Esophagus muscularis mucosa (tissue), 4 donors: ENCODE results near the gene XCR1. TPM values are rescaled to one million over a fixed set of nuclear protein-coding genes. Genes with fewer than 3 reads are reported as not detected.

ENCODE experiments used
- DNase-seq: peaks from one replicate; pipeline ENCODE4 v3.0.0-alpha.2; 2017; ENCODE audit errors: extremely low spot score
- H3K27ac ChIP-seq, 4 donors: fragments of 200-600 bp; sonication (generic); replicated peaks in 1 of 4; 1 replicate in 3 of 4; 2 replicates in 1 of 4; pipeline ENCODE4 v1.5.1; 2016 to 2019; ENCODE audit warnings: mild to moderate bottlenecking in 1 of 4
- H3K27me3 ChIP-seq, 4 donors: fragments of 200-600 bp; sonication (generic); one replicate each; pipeline versions ENCODE4 v1.5.1 to v1.6.0; 2016 to 2019
- H3K36me3 ChIP-seq, 4 donors: fragments of 200-600 bp; sonication (generic); one replicate each; pipeline ENCODE4 v1.5.1; 2016 to 2019
- H3K4me1 ChIP-seq, 4 donors: fragments of 200-600 bp; sonication (generic); one replicate each; pipeline ENCODE4 v1.5.1; 2016 to 2019
- H3K4me3 ChIP-seq, 4 donors: fragments of 200-600 bp; sonication (generic); 1 replicate in 2 of 4; 2 replicates in 2 of 4; pipeline ENCODE4 v1.5.1; 2016 to 2019; ENCODE audit warnings: mild to moderate bottlenecking in 4 of 4, moderate library complexity in 1 of 4
- H3K9me3 ChIP-seq, 4 donors: fragments of 200-600 bp; sonication (generic); 1 replicate in 3 of 4; 2 replicates in 1 of 4; pipeline ENCODE4 v1.5.1; 2016 to 2019
- EP300 ChIP-seq: sonication (generic); formaldehyde crosslinking; IDR thresholded peaks from one replicate; pipeline ENCODE4 v1.6.1; 2017; ENCODE audit warnings: antibody characterized with exemption
- POLR2A ChIP-seq: fragments of 450-650 bp; IDR thresholded peaks from one replicate; pipeline ENCODE4 v1.6.1; 2017; ENCODE audit warnings: antibody characterized with exemption, moderate library complexity, mild to moderate bottlenecking, low read depth
- POLR2AphosphoS5 ChIP-seq, 2 donors: sonication (generic); formaldehyde crosslinking; IDR thresholded peaks; one replicate each; pipeline ENCODE4 v1.6.1; 2017; ENCODE audit warnings: antibody characterized with exemption in 2 of 2
- WGBS: methylation state at CpG from one replicate; pipeline ENCODE4 v1.1.5; 2018; 5-methylcytosine and 5-hydroxymethylcytosine counted together
- intact Hi-C: fragments of 100-400 bp; cut with DNase I; formaldehyde crosslinking; loops from one replicate; pipeline ENCODE4 v1.15.1; 2023
- total RNA-seq, 4 donors: library from RNA; depleted of rRNA; stranded (reverse); fragments of >200 nt; gene quantifications; one replicate each; pipeline versions ENCODE4 v1.1.0 to v1.2.1, GENCODE V29; 2016
- TF ChIP-seq, protein P1 (sequence below), 3 experiments: fragments of 200-600 bp in 2 of 3; fragments of 450-650 bp in 1 of 3; sonication (generic) in 2 of 3; IDR thresholded peaks; one replicate each; pipeline ENCODE4 v1.5.1; 2017 to 2019; ENCODE audit warnings: antibody characterized with exemption in 3 of 3, mild to moderate bottlenecking in 2 of 3, moderate library complexity in 1 of 3

The XCR1 gene
- total RNA-seq, 4 donors from 2014 or later = 0.17 TPM; not detected in 3

DNA sequence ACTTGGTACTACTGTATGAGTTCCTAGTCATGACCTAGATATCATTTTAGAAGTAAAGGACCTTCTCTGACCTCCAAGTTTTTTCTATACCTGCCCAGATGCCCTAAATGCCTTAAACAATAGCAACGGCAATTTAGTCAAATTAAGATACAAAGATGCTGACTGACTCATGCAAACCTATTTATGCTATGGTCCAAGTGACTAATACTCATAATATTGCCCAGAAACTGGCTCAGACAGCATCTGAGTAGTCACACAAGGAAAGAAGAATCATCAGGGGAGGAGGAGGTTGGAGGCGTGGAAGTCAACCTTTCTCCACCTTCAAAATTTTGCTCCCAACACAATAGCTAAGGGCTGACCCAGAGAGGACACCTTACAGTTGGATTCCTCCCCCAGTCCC is 38.5 kb downstream of the XCR1 start:
- H3K27me3 ChIP-seq = no peaks in the 10 kb centered on the region
- TF ChIP-seq POLR2AphosphoS5 (IDR thresholded peaks at IDR 0.05) (peak in 1 of 2 donors; percentile 18), EP300 (no peak), POLR2A (no peak)
- TF ChIP-seq, protein P1, sequence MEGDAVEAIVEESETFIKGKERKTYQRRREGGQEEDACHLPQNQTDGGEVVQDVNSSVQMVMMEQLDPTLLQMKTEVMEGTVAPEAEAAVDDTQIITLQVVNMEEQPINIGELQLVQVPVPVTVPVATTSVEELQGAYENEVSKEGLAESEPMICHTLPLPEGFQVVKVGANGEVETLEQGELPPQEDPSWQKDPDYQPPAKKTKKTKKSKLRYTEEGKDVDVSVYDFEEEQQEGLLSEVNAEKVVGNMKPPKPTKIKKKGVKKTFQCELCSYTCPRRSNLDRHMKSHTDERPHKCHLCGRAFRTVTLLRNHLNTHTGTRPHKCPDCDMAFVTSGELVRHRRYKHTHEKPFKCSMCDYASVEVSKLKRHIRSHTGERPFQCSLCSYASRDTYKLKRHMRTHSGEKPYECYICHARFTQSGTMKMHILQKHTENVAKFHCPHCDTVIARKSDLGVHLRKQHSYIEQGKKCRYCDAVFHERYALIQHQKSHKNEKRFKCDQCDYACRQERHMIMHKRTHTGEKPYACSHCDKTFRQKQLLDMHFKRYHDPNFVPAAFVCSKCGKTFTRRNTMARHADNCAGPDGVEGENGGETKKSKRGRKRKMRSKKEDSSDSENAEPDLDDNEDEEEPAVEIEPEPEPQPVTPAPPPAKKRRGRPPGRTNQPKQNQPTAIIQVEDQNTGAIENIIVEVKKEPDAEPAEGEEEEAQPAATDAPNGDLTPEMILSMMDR (IDR thresholded peaks at IDR 0.05) = no peak
- 33% methylated on average over 2 of the region's 2 CpGs for WGBS
- peak overlapping the region; percentile 79 to 86 (median 84) for H3K27ac ChIP-seq
- no peaks in the 10 kb centered on the region for H3K9me3 ChIP-seq
- peaks cover 1 to 9% (median 5%) of the 10 kb centered on the region in 4 donors for H3K36me3 ChIP-seq
- DNase-seq = no peak
- no peak overlapping the region for H3K4me3 ChIP-seq
- intact Hi-C loops = no loop called here
- peaks cover 92 to 99% (median 97%) of the 10 kb centered on the region in 4 donors for H3K4me1 ChIP-seq

DNA sequence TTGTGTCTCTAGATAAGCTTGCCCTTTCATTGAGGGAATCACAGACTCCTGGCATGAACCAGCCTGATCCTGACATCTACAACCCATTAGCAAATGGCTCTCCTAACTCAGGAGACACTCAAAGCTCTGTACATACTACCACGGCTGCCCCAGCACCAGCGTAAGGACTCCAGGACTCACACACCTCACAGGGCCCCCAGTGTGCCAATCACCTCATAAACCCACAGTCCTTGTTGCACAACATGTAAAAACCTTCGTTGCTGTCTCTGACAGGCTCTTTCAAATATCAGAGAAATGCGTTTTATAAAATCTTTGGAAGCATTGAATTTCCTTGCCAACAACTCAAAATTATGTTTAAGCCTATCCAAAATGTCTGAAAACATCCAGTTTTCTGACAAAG is 38.9 kb downstream of the XCR1 start:
- no peak for DNase-seq
- H3K27ac ChIP-seq = peak overlapping the region; percentile 79 to 86 (median 84)
- H3K36me3 ChIP-seq = peaks cover 6 to 13% (median 9%) of the 10 kb centered on the region in 4 donors
- H3K9me3 ChIP-seq = no peaks in the 10 kb centered on the region
- TF ChIP-seq POLR2AphosphoS5 (IDR thresholded peaks at IDR 0.05) (no peak), POLR2A (no peak), EP300 (no peak)
- TF ChIP-seq, protein P1 (IDR thresholded peaks at IDR 0.05) = no peak
- no peaks in the 10 kb centered on the region for H3K27me3 ChIP-seq
- peaks cover 91 to 99% (median 94%) of the 10 kb centered on the region in 4 donors for H3K4me1 ChIP-seq
- intact Hi-C loops = no loop called here
- no peak overlapping the region for H3K4me3 ChIP-seq
- 69% methylated on average over 4 of the region's 4 CpGs for WGBS

DNA sequence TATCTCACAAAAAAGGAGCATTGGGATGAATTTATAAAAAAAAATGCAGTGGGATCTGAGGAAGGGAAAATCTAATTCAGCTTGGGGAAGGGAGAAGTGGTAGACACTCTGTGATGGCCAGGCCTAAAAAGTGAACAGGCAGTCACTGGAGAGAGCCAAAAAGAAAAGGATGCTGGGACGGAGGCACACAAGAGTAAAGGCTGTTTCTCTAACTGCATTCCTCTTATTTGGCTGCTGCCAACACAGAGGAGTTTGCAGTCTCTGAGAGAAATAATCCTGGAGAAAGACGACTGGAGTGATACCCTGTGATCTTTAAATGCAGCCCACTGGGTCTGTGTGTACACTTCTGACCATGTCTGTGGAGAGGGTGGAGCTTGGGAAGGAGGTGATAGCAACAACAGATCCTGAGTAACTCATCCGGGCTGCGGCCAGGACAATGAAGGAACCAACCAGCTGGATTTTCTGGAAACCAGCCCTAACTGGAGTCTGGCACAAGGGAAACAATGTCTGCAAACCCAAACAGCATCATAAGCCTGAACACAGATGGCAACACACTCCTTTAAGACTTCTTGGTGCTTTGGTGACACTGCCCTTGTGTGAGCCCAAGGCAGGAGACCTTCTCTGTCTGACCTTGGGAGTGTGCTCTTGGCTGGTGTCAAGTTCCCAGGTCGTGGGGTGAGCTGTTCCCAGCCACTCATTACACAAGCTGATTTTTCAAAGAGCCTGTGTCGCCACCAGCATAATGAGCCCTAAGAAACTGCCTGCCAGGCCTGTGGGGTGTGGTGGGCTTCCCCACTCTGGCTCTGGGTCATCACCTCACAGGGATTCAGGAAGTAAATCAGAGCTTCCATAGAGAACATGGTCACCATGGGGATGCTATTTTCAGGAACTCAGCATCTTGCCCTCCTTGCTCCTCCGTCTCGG is 39.7 kb downstream of the XCR1 start:
- peak; percentile 96 for DNase-seq
- Histone ChIP-seq H3K36me3 (peaks cover 13 to 20% (median 16%) of the 10 kb centered on the region in 4 donors), H3K9me3 (no peaks in the 10 kb centered on the region), H3K27me3 (no peaks in the 10 kb centered on the region), H3K4me1 (peaks cover 84 to 94% (median 87%) of the 10 kb centered on the region in 4 donors), H3K4me3 (no peak overlapping the region), H3K27ac (peak overlapping the region; percentile 79 to 86 (median 84))
- TF ChIP-seq, protein P1 (IDR thresholded peaks at IDR 0.05) = no peak
- peak; percentile 17 to 25 for TF ChIP-seq POLR2AphosphoS5 (IDR thresholded peaks at IDR 0.05)
- intact Hi-C loops = no loop called here
- 32% methylated on average over 6 of the region's 8 CpGs for WGBS

DNA sequence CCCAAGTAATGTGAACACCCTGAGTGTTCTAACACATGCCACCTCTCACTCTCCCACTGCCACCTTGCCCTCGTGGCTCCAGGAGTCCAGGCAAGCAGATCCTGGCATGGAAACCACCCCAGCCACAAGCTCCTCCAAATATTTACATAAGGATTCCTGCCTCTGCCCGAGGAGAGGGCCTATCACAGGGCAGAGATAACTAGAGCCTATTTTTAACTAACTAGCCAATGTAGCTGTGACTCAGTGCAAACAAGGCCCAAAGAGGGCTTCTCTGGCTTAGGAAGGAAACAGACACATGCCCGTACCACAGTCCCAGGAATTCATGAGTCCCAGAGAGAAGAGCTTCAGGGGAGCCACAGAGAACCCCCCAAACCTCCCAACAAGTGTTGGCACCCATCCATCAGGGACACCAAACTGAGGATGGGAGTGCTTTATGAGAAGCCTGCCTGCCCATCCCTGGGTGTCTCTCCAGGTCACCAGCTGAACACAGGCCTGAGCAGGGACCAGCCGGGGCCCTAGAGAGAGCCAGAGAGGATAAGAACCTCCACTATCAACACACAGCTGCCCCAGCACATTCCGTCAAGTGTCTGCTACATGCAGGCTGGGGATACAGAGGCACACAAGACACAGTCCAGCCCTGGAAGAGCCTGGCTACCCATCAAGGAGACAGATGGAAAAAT is 40.8 kb downstream of the XCR1 start:
- 52% methylated on average over 4 of the region's 5 CpGs for WGBS
- intact Hi-C loops = no loop called here
- Histone ChIP-seq H3K27ac (peak overlapping the region; percentile 79 to 86 (median 84)), H3K4me1 (peaks cover 72 to 87% (median 75%) of the 10 kb centered on the region in 4 donors), H3K27me3 (no peaks in the 10 kb centered on the region), H3K36me3 (peaks cover 19 to 32% (median 28%) of the 10 kb centered on the region in 4 donors), H3K4me3 (no peak overlapping the region), H3K9me3 (no peaks in the 10 kb centered on the region)
- TF ChIP-seq POLR2AphosphoS5 (IDR thresholded peaks at IDR 0.05) (no peak), POLR2A (no peak), EP300 (no peak)
- TF ChIP-seq, protein P1 (IDR thresholded peaks at IDR 0.05) = no peak
- DNase-seq = no peak
